ENCODE results near the gene LZTFL1.

Gene LZTFL1

DNA sequence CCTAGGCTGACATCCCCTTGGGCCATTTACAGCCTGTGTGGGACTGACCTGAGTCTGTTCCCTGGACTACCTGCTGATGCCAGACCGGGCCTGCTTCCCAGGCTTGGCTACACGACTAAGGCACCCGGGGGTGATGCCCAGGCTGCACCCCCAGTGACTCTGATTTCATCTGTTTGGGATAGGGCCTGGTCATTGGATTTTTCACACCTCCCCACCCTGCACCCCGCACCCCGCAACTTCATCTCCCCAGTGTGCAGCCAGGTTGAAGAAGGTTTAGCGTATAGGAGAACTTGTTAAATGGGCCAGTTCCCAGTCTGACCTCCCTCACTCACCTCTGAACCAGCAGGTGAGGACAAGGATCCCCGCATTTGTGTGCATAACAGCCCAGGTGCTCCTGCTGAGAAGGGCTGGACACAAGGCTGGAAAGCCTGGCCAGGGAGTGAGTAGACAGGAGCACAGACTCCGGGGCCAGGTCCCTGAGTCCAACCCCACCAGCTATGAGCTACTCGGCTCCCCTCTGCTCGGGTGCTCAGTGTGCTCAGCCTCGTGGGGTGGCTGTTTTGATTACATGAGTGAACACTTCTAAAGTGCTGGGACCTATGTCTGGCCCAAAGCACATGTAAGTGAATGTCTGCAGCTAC lies 64.1 kb downstream of the LZTFL1 start:
- no peak for DNase-seq
- Histone ChIP-seq H3K4me1 (no peaks in the 10 kb centered on the region), H3K27ac (no peak overlapping the region), H3K4me3 (no peak overlapping the region), H3K9me3 (no peaks in the 10 kb centered on the region), H3K27me3 (peaks cover 0 to 2% of the 10 kb centered on the region in 2 donors), H3K36me3 (no peaks in the 10 kb centered on the region)
- intact Hi-C loops (cut with DNase I; ENCODE audit: low total_unique reads): no loop called here
- TF ChIP-seq, protein P1, sequence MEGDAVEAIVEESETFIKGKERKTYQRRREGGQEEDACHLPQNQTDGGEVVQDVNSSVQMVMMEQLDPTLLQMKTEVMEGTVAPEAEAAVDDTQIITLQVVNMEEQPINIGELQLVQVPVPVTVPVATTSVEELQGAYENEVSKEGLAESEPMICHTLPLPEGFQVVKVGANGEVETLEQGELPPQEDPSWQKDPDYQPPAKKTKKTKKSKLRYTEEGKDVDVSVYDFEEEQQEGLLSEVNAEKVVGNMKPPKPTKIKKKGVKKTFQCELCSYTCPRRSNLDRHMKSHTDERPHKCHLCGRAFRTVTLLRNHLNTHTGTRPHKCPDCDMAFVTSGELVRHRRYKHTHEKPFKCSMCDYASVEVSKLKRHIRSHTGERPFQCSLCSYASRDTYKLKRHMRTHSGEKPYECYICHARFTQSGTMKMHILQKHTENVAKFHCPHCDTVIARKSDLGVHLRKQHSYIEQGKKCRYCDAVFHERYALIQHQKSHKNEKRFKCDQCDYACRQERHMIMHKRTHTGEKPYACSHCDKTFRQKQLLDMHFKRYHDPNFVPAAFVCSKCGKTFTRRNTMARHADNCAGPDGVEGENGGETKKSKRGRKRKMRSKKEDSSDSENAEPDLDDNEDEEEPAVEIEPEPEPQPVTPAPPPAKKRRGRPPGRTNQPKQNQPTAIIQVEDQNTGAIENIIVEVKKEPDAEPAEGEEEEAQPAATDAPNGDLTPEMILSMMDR (IDR thresholded peaks at IDR 0.05): no peak

DNA sequence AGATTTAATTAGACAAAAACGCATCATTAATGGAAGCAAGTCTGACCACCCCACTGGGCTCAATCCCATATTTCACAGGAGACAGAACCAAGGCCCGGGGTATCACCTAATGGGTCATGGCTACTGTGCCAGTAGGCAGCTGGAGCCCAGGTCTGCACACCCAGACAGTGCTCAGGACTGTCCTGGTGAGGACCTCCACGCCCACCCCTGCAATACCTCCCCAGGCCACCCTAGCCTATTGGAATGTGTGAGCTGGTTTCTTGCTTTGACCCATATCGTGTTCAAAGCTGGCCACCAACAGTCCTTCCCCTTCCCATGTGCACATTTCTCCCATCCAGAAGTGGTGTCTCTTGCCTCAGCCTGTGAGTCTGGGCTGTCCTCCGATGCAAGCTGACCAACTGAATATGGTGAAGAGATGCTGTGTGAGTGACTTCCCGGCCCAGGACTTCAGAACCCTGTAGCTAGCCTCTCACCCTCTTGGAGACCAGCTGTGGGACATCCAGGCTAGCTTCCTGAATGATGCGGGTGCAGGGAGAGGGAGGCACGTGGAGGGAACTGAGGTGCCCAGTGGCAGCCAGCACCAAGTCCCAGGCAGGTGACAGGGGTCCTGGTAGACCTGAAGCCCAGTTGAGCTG lies 64.7 kb downstream of the LZTFL1 start:
- TF ChIP-seq, protein P1 (IDR thresholded peaks at IDR 0.05): no peak
- no peaks in the 10 kb centered on the region for H3K4me1 ChIP-seq
- intact Hi-C loops (cut with DNase I; ENCODE audit: low total_unique reads): no loop called here
- peaks cover 0 to 2% of the 10 kb centered on the region in 2 donors for H3K27me3 ChIP-seq
- H3K36me3 ChIP-seq: no peaks in the 10 kb centered on the region
- no peak overlapping the region for H3K4me3 ChIP-seq
- no peak for DNase-seq
- H3K27ac ChIP-seq: no peak overlapping the region
- H3K9me3 ChIP-seq: no peaks in the 10 kb centered on the region

DNA sequence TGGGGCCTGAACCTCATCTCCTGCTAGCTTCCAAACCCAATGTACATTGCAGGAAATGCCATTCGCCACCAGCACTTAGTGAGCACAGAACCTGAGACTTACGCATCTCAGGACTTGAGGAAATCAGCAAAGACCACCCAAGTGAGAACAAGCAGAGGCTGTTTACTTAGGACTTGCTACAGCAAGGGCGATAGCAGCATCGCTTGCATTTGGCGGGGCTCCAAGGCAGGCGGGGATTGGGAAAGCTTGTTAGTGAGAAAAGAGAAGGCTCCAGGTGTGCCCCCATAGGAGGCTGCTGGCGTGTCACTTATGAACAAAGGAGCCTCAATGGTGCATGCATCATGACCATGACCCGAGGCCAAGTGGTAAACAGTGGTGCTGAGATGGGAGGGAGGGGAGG lies 65.3 kb downstream of the LZTFL1 start:
- intact Hi-C loops (cut with DNase I; ENCODE audit: low total_unique reads): no loop called here
- TF ChIP-seq, protein P1 (IDR thresholded peaks at IDR 0.05): no peak

DNA sequence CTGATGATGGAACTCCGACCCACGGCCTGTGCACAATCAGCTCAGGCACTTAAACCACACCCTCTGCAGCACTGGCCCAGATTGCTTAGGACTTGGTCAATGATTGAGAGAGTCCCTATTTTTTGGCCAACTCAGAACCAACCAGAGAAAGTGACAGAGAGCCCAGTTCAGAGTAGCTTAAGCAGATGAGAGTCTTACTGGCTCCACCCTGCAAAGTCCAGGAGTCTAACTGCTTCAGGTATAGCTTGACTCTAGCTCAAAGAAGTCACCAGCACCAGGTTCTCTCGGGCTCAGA lies 65.7 kb downstream of the LZTFL1 start:
- no peaks in the 10 kb centered on the region for H3K9me3 ChIP-seq
- H3K4me1 ChIP-seq: no peaks in the 10 kb centered on the region
- DNase-seq: no peak
- TF ChIP-seq, protein P1 (IDR thresholded peaks at IDR 0.05): no peak
- no peak overlapping the region for H3K27ac ChIP-seq
- no peaks in the 10 kb centered on the region for H3K36me3 ChIP-seq
- peaks cover 0 to 7% of the 10 kb centered on the region in 2 donors for H3K27me3 ChIP-seq
- intact Hi-C loops (cut with DNase I; ENCODE audit: low total_unique reads): no loop called here
- H3K4me3 ChIP-seq: no peak overlapping the region

More for the DNA sequence above, 65.3 kb downstream of the LZTFL1 start:
- DNase-seq: no peak
- no peaks in the 10 kb centered on the region for H3K36me3 ChIP-seq
- peaks cover 0 to 3% of the 10 kb centered on the region in 2 donors for H3K27me3 ChIP-seq
- H3K27ac ChIP-seq: no peak overlapping the region
- no peaks in the 10 kb centered on the region for H3K9me3 ChIP-seq
- H3K4me3 ChIP-seq: no peak overlapping the region
- H3K4me1 ChIP-seq: no peaks in the 10 kb centered on the region

DNA sequence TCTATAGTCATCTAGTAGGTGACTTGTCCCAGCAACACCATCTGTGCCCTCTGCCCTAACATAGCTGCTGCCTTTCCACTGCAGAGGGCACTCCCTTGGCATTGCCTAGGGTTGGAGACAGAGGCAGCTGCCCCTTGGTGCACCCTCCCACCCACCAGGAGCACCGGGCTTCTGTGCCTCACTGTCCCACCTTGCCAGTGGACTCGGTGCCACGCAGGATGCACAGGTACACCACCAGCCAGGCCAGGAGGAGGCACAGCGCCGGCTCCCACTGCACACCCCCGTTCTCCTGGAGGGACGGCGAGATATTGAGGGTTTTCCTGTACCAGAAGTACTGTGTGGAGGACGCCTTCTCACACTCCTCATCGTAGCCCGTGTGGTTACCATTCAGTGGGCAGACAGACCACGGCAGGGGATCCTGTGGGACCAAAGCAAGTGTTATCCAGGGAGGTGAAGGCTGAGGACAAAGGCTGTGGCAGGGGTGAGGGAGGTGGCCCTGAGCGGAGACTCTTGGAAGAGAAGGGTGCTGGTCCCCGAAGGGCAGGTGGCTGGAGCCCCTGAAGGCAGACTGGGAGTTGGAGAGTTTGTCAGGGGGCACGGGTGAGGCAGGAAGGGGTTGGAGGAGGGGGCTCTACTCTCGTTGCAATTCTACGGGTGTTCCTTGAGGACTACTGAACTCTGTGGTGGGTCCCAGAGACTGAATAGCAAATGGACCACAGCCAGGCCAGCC lies 66.2 kb downstream of the LZTFL1 start:
- no peaks in the 10 kb centered on the region for H3K9me3 ChIP-seq
- DNase-seq: no peak
- TF ChIP-seq, protein P1 (IDR thresholded peaks at IDR 0.05): no peak
- no peak overlapping the region for H3K4me3 ChIP-seq
- intact Hi-C loops (cut with DNase I; ENCODE audit: low total_unique reads): no loop called here
- H3K4me1 ChIP-seq: no peaks in the 10 kb centered on the region
- H3K27ac ChIP-seq: no peak overlapping the region
- H3K36me3 ChIP-seq: no peaks in the 10 kb centered on the region
- peaks cover 0 to 11% of the 10 kb centered on the region in 2 donors for H3K27me3 ChIP-seq
